H1 (cell line): Measurements from ENCODE around the gene LIG3. TPM values are rescaled to one million over a fixed set of nuclear protein-coding genes. Genes with fewer than 3 reads are reported as not detected.

Experiments
- ATF3 ChIP-seq: IDR thresholded peaks from 2 replicates; pipeline ENCODE4 v1.6.1; 2011; ENCODE audit warnings: low read depth, mild to moderate bottlenecking, low read length; ENCODE audit not compliant: insufficient read depth
- CHD7 ChIP-seq: fragments of 300-600 bp; sonication (generic); IDR thresholded peaks from 2 replicates; pipeline ENCODE4 v1.7.1; 2012; ENCODE audit warnings: low read length, moderate library complexity, mild to moderate bottlenecking, inconsistent platforms; ENCODE audit not compliant: insufficient replicate concordance
- GABPA ChIP-seq: IDR thresholded peaks from 2 replicates; pipeline ENCODE4 v1.6.1; 2011; ENCODE audit warnings: mild to moderate bottlenecking, low read length, moderate library complexity, borderline replicate concordance; ENCODE audit not compliant: insufficient read depth
- RAD21 ChIP-seq, 2 experiments: IDR thresholded peaks in 1 of 2; conservative IDR thresholded peaks in 1 of 2; 2 replicates each; pipeline ENCODE4 v1.6.1; 2011; ENCODE audit warnings: low read depth in 2 of 2, low read length in 2 of 2, improper control_type of control experiment in 1 of 2, inconsistent platforms in 1 of 2, mild to moderate bottlenecking in 1 of 2, moderate library complexity in 1 of 2
- SIX5 ChIP-seq: IDR thresholded peaks from 2 replicates; pipeline ENCODE4 v1.6.1; 2011; ENCODE audit warnings: mild to moderate bottlenecking, low read depth, low read length
- TCF12 ChIP-seq: IDR thresholded peaks from 2 replicates; pipeline ENCODE4 v1.6.1; 2011; ENCODE audit warnings: low read depth, mild to moderate bottlenecking, low read length
- polyA plus RNA-seq, 7 experiments: library from polyadenylated mRNA; depleted of rRNA in 3 of 7; stranded (reverse) in 5 of 7; unstranded in 2 of 7; fragments of >200 nt in 5 of 7; fragments of 200-250 nt in 2 of 7; gene quantifications; 1 replicate in 5 of 7; 2 replicates in 1 of 7; 4 replicates in 1 of 7; pipeline versions ENCODE4 v1.2.1 to v1.2.3, GENCODE V29; 2011 to 2013; ENCODE audit warnings: missing spikeins in 2 of 7, mixed read lengths in 2 of 7
- total RNA-seq: library from RNA; stranded (reverse); fragmentation: NEBNext Ultra II Directional; extraction: Animal tissue kit (Norgen Biotek cat#: 25700); gene quantifications from 2 replicates; pipeline ENCODE4 v1.2.1, GENCODE V29; 2021

The LIG3 gene
- total and polyA plus RNA-seq, 2 of the 8 experiments (the other 6 are each of a cell fraction or from before 2014, with no cell fraction given), result 63.6 to 89.3 TPM

GRCh38 chr17:35022536-35023063, 42.3 kb downstream of the LIG3 start (continued):
- no peak for TF ChIP-seq CHD7
- no peak for TF ChIP-seq TCF12
- no peak for TF ChIP-seq RAD21 (IDR thresholded peaks at IDR 0.05 in 1 of 2, conservative IDR thresholded peaks at IDR 0.05 in 1 of 2; ENCODE audit: low read depth in 2 of 2, low read length in 2 of 2)
- no peak for TF ChIP-seq ATF3
- no peak for TF ChIP-seq SIX5
- no peak for TF ChIP-seq GABPA
